KOPT-K1 (cell line): ENCODE data around the gene MMAA.
"Not testable (repeated sequence)": the region's sequence is repeated elsewhere in the genome, so short reads cannot be mapped to it uniquely, and the experiment has no call there.

Experiments
- H3K27ac ChIP-seq: fragments of 200-600 bp; sonication (generic); 2 replicates; pipeline ENCODE4 v1.5.1; 2016; ENCODE audit warnings: antibody characterized with exemption, mild to moderate bottlenecking, low read depth, low read length; ENCODE audit not compliant: poor library complexity, severe bottlenecking
- H3K36me3 ChIP-seq: fragments of 200-600 bp; sonication (generic); 2 replicates; pipeline ENCODE4 v1.5.1; 2017; ENCODE audit warnings: antibody characterized with exemption, mild to moderate bottlenecking, low read length, moderate library complexity; ENCODE audit not compliant: insufficient read depth
- H3K9me3 ChIP-seq: fragments of 200-600 bp; sonication (generic); 2 replicates; pipeline ENCODE4 v1.5.1; 2017; ENCODE audit warnings: antibody characterized with exemption, low read length, mild to moderate bottlenecking; ENCODE audit not compliant: insufficient read depth, poor library complexity, severe bottlenecking

The MMAA gene

DNA sequence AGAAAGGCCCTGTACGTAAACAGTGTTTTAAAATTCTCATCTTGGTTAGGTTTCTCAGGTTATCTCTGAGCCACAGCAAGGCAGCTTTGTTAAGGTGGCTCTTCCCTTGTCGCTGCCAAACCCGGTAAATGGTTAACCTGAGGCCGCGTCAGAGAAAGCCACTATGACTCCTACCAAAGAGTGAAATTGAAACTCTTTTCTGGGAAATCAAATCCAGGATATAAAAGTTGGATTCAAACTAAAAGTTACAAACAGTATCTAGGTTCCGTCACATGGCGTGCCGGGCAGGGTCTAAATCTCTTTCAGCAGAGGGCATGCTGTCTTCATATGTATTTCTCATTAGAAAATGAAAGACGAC, 433 bp downstream of the MMAA start:
- Histone ChIP-seq H3K36me3 (no peaks in the 10 kb centered on the region), H3K27ac (peak overlapping the region; percentile 95)

DNA sequence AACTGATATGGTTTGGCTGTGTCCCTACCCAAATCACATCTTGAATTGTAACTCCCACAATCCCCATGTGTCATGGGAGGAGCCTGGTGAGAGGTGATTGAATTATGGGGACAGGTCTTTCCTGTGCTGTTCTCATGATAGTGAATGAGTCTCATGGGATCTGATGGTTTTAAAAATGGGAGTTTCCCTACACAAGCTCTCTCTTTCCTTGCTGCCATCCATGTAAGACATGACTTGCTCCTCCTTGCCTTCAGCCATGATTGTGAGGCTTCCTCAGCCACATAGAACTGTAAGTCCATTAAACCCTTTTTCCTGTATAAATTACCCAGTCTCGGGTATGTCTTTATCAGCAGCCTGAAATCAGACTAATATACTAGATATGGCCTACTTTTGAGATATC, 2.9 kb downstream of the MMAA start:
- H3K36me3 ChIP-seq, H3K27ac ChIP-seq, H3K9me3 ChIP-seq: not testable (repeated sequence)

More for the DNA sequence above, 433 bp downstream of the MMAA start:
- peaks cover 6% of the 10 kb centered on the region for H3K9me3 ChIP-seq

GRCh38 chr4:145623831-145624230, 4.6 kb downstream of the MMAA start:
- Histone ChIP-seq H3K36me3 (no peaks in the 10 kb centered on the region), H3K9me3 (peaks cover 6% of the 10 kb centered on the region), H3K27ac (no peak overlapping the region)

DNA sequence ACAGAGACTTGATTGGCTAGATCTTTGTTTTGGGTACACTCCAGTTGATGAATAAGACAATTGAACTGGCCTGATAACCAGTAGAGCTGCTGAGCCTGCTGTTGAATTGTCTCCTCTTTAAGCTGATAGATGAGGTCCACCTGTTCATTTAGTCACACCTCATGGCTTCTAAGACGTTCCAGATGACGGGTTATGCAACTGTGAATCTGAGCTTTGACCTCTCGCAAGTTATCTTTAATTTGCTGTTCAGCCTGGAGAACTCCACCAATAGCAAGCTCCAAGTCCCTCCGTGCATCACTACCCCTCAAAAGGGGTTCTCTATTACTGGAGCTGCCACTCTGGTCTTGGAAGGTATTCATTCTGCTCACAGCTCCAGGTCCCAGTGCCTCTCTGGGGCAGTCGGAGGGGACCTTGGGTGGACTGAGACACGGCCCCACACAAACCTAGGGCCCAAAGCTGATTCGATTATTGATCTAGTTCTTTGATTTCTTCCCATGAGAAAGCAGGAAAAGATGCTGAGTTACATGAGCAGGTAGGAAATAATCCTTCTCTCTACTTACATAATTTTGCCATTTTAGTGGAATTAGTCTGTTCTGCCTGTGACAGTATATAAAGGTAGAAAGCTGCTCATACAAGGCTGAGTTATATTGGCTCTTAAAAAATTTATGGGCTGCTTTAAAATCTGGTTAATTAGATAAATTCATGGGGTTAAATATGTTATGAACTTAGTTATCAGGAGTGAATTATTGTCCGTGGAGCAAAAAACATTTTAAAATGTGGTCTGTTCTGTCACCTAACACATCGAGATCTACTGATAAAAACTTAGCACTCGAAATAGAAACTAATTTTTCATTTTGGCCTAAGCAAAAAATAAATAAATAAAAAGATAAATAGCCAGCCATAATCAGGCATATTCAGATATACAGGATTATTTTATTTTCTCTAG, 6.8 kb downstream of the MMAA start:
- Histone ChIP-seq H3K36me3 (no peaks in the 10 kb centered on the region), H3K27ac (no peak overlapping the region), H3K9me3 (peaks cover 6% of the 10 kb centered on the region)

- peaks cover 6% of the 10 kb centered on the region for H3K9me3 ChIP-seq
- no peaks in the 10 kb centered on the region for H3K36me3 ChIP-seq
- no peak overlapping the region for H3K27ac ChIP-seq
Measured at GRCh38 chr4:145626623-145626982, 7.4 kb downstream of the MMAA start.

DNA sequence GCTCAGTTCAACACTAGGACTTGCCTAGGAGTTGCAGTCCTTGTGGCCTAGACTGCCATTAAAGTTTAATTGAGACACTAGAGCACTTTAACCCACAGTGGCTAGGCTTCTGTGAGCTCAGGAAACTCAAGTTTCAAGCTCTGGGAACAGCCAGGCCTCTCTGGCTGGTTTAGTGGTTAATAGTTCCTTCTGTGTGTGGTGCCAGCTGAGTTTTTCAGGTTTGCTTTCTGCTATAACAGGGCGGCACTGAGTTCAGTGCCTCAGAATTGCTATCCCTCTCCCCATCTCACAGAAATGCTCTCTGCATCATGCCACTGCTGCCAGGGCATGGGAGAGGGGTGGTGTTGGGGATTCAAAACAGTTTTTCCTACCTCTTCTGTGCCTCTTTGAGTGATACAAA, 15.9 kb downstream of the MMAA start:
- no peaks in the 10 kb centered on the region for H3K36me3 ChIP-seq
- H3K27ac ChIP-seq: peak overlapping the region; percentile 50
- no peaks in the 10 kb centered on the region for H3K9me3 ChIP-seq

GRCh38 chr4:145635630-145636029, 16.4 kb downstream of the MMAA start:
- Histone ChIP-seq H3K36me3 (no peaks in the 10 kb centered on the region; the same call in 1 of the 2 replicates), H3K27ac (peak overlapping the region; percentile 50), H3K9me3 (no peaks in the 10 kb centered on the region)

- peak overlapping the region; percentile 52 for H3K27ac ChIP-seq
- H3K36me3 ChIP-seq: peaks cover 8% of the 10 kb centered on the region; the same call in 1 of the 2 replicates
- no peaks in the 10 kb centered on the region for H3K9me3 ChIP-seq
Measured at GRCh38 chr4:145639186-145639698, 20.1 kb downstream of the MMAA start.

DNA sequence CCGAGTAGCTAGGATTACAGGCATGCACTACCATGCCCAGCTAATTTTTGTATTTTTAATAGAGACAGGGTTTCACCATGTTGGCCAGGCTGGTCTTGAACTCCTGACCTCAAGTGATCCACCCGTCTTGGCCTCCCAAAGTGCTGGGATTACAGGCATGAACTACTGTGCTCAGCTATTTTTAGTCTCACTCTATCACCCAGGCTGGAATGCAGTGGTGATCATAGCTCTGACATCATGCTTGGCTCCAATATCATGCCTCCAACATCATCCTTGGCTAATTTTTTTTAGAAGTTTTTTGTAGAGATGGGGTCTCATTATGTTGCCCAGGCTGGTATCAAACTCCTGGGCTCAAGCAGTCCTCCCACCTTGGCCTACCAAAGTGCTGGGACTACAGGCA, 21.1 kb downstream of the MMAA start:
- not testable (repeated sequence) for H3K27ac ChIP-seq, H3K9me3 ChIP-seq

DNA sequence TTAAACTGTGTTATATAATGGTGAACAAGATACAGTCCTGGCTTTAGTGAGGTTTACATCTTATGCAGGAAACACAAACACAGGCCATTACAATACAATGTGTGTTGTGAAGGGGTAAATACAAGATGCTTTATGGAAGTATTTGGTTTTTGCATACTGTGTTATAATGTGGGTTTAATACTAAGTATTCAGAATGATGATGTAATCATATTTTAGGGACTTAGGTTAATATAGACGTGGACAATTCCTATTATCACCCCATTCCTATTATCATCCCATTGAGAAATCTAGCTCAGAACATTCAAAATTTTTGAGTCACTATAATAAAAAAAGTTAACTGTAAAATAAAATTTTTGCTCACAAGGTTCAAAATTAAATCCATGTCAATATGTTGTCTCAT, 24.1 kb downstream of the MMAA start:
- Histone ChIP-seq H3K36me3 (peaks cover 8% of the 10 kb centered on the region; the same call in 1 of the 2 replicates), H3K27ac (no peak overlapping the region), H3K9me3 (no peaks in the 10 kb centered on the region)

More for the DNA sequence above, 21.1 kb downstream of the MMAA start:
- H3K36me3 ChIP-seq: not testable (repeated sequence)

GRCh38 chr4:145644699-145645098, 25.5 kb downstream of the MMAA start:
- Histone ChIP-seq H3K27ac (no peak overlapping the region), H3K9me3 (no peaks in the 10 kb centered on the region)

GRCh38 chr4:145656156-145656555, 37.0 kb downstream of the MMAA start:
- Histone ChIP-seq H3K36me3 (peaks cover 56% of the 10 kb centered on the region), H3K9me3 (peaks cover 11% of the 10 kb centered on the region), H3K27ac (no peak overlapping the region)

More at GRCh38 chr4:145644699-145645098, 25.5 kb downstream of the MMAA start:
- peaks cover 8% of the 10 kb centered on the region; the same call in 1 of the 2 replicates for H3K36me3 ChIP-seq

GRCh38 chr4:145660064-145660463, 40.9 kb downstream of the MMAA start:
- Histone ChIP-seq H3K27ac (no peak overlapping the region), H3K36me3 (peaks cover 27% of the 10 kb centered on the region), H3K9me3 (no peaks in the 10 kb centered on the region)

DNA sequence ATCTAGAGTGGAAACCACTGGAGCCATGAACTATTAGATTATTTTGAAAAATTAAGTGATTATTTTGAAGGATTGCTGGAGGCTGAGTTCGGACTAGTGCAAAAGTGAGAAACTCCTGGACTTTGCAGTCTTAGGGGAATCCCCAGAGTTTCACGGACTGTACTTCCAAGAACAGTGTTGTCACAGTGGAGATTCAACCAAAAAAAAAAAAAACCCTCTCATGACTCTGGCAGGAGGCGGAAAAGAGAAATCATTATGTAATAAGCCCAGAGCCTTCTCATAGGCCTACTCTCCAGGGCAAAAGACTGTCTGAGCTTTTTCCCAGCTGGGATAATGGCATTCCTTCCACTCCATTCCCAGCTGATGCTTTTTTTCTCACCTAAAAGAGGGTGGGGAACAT, 44.0 kb downstream of the MMAA start:
- H3K27ac ChIP-seq: no peak overlapping the region
- H3K36me3 ChIP-seq: no peaks in the 10 kb centered on the region
- H3K9me3 ChIP-seq: no peaks in the 10 kb centered on the region

GRCh38 chr4:145665773-145666172, 46.6 kb downstream of the MMAA start:
- Histone ChIP-seq H3K27ac (no peak overlapping the region), H3K36me3 (no peaks in the 10 kb centered on the region), H3K9me3 (no peaks in the 10 kb centered on the region)

DNA sequence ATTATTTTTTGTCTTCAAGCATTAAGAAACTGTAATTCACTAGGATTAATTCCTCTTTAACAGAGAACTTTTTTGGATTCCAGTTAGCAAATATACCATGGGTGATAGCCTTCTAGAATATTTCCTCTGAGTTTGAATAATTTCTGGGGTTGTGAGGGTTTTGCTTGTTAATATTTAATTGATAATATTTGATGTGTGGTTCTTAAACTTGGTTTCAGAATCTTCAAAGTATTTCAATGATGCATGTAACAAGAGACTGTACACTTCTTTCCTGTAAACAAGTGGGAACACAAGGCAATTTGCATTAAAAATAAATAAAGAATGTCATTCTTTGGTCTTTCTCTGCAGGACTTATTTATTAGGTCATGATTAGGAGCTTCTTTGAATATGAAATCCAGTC, 51.2 kb downstream of the MMAA start:
- no peak overlapping the region for H3K27ac ChIP-seq
- H3K36me3 ChIP-seq: no peaks in the 10 kb centered on the region
- no peaks in the 10 kb centered on the region for H3K9me3 ChIP-seq
